Smooth muscle cell (in vitro differentiated cells): ENCODE data around the gene DENND5A. TPM values are rescaled to one million over a fixed set of nuclear protein-coding genes. Genes with fewer than 3 reads are reported as not detected.

Experiments used
- DNase-seq: peaks from one replicate; lab custom pipeline; 2025; ENCODE audit not compliant: unreplicated experiment; lab: John Stamatoyannopoulos, UW
- H2AFZ ChIP-seq: fragments of 200-600 bp; sonication (generic); 2 replicates; pipeline ENCODE4 v1.6.0; 2016; ENCODE audit warnings: antibody characterized with exemption, low read depth, mild to moderate bottlenecking
- H3F3A ChIP-seq: fragments of 200-600 bp; sonication (generic); 2 replicates; pipeline ENCODE4 v1.6.0; 2017; ENCODE audit warnings: antibody characterized with exemption, low read depth
- H3K27ac ChIP-seq: fragments of 200-600 bp; sonication (generic); 2 replicates; pipeline ENCODE4 v1.5.1; 2016; ENCODE audit warnings: low read depth, mild to moderate bottlenecking
- H3K27me3 ChIP-seq: fragments of 200-600 bp; sonication (generic); 2 replicates; pipeline ENCODE4 v1.6.1; 2016; ENCODE audit warnings: low read depth, mild to moderate bottlenecking
- H3K36me3 ChIP-seq: fragments of 200-600 bp; sonication (generic); 2 replicates; pipeline ENCODE4 v1.5.1; 2016; ENCODE audit warnings: low read depth
- H3K4me1 ChIP-seq: fragments of 200-600 bp; sonication (generic); 2 replicates; pipeline ENCODE4 v1.5.1; 2016; ENCODE audit warnings: low read depth
- H3K4me2 ChIP-seq: fragments of 200-600 bp; sonication (generic); 2 replicates; pipeline ENCODE4 v1.6.0; 2016; ENCODE audit warnings: mild to moderate bottlenecking
- H3K4me3 ChIP-seq: fragments of 200-600 bp; sonication (generic); 2 replicates; pipeline ENCODE4 v1.5.1; 2016; ENCODE audit warnings: mild to moderate bottlenecking
- H3K79me2 ChIP-seq: fragments of 200-600 bp; sonication (generic); 2 replicates; pipeline ENCODE4 v1.6.0; 2016; ENCODE audit warnings: low read depth, mild to moderate bottlenecking
- H3K9ac ChIP-seq: fragments of 200-600 bp; sonication (generic); 2 replicates; pipeline ENCODE4 v1.6.0; 2016; ENCODE audit warnings: low read depth
- H3K9me3 ChIP-seq: fragments of 200-600 bp; sonication (generic); replicated peaks from 2 replicates; pipeline ENCODE4 v1.5.1; 2016; ENCODE audit warnings: low read depth
- H4K20me1 ChIP-seq: fragments of 200-600 bp; sonication (generic); 2 replicates; pipeline ENCODE4 v1.6.0; 2016; ENCODE audit warnings: low read depth
- CTCF ChIP-seq: fragments of 200-600 bp; sonication (generic); IDR thresholded peaks from 2 replicates; pipeline ENCODE4 v1.5.1; 2017; ENCODE audit warnings: borderline replicate concordance, mild to moderate bottlenecking, antibody characterized with exemption; ENCODE audit not compliant: insufficient read depth, poor library complexity, severe bottlenecking
- WGBS: methylation state at CpG from one replicate; pipeline ENCODE4 v1.1.7; 2016; ENCODE audit warnings: low lambda C conversion rate; 5-methylcytosine and 5-hydroxymethylcytosine counted together
- polyA plus RNA-seq: library from polyadenylated mRNA; unstranded; fragments of >200 nt; fragmentation: Nextera tagmentation; extraction: Ambion mirVana; gene quantifications from 2 replicates; pipeline ENCODE4 v1.2.1, GENCODE V29; 2016
- total RNA-seq: library from RNA; depleted of rRNA; stranded (reverse); fragments of >200 nt; gene quantifications from 2 replicates; pipeline ENCODE4 v1.2.3, GENCODE V29; 2014

Gene DENND5A
- total and polyA plus RNA-seq, 2 experiments from 2014 or later = 42.0 to 66.1 TPM

- H3K9me3 ChIP-seq = no peaks in the 10 kb centered on the region
- H3K9ac ChIP-seq = no peak overlapping the region
- H3K4me1 ChIP-seq = no peaks in the 10 kb centered on the region
- no peak overlapping the region for H3K4me3 ChIP-seq
- peaks cover 3% of the 10 kb centered on the region for H4K20me1 ChIP-seq
- peaks cover 13% of the 10 kb centered on the region for H3F3A ChIP-seq
- no peak for DNase-seq
- no peaks in the 10 kb centered on the region for H3K36me3 ChIP-seq
- WGBS = 97% methylated on average over 2 of the region's 2 CpGs
- H3K27me3 ChIP-seq = no peaks in the 10 kb centered on the region
- no peak overlapping the region for H3K27ac ChIP-seq
- H3K4me2 ChIP-seq = no peak overlapping the region
- H2AFZ ChIP-seq = no peak overlapping the region
- no peaks in the 10 kb centered on the region for H3K79me2 ChIP-seq
- TF ChIP-seq CTCF = no peak
Observed at GRCh38 chr11:9136741-9137140, 128.4 kb downstream of the DENND5A start.

GRCh38 chr11:9133956-9134355 lies 131.2 kb downstream of the DENND5A start:
- no peaks in the 10 kb centered on the region for H3K9me3 ChIP-seq
- H3K36me3 ChIP-seq = no peaks in the 10 kb centered on the region
- H3K27me3 ChIP-seq = no peaks in the 10 kb centered on the region
- no peak overlapping the region for H3K9ac ChIP-seq
- H3K79me2 ChIP-seq = no peaks in the 10 kb centered on the region
- DNase-seq = no peak
- WGBS = 100% methylated on average over 2 of the region's 2 CpGs
- H3K4me2 ChIP-seq = no peak overlapping the region
- peaks cover 5% of the 10 kb centered on the region for H3F3A ChIP-seq
- no peak overlapping the region for H2AFZ ChIP-seq
- no peak overlapping the region for H3K27ac ChIP-seq
- H3K4me3 ChIP-seq = no peak overlapping the region
- TF ChIP-seq CTCF = no peak
- no peaks in the 10 kb centered on the region for H3K4me1 ChIP-seq
- peaks cover 3% of the 10 kb centered on the region for H4K20me1 ChIP-seq

GRCh38 chr11:9132203-9132878 lies 132.8 kb downstream of the DENND5A start:
- no peak overlapping the region for H3K4me2 ChIP-seq
- no peak overlapping the region for H2AFZ ChIP-seq
- DNase-seq = no peak
- TF ChIP-seq CTCF = no peak
- H4K20me1 ChIP-seq = peaks cover under 1% of the 10 kb centered on the region
- no peak overlapping the region for H3K9ac ChIP-seq
- no peaks in the 10 kb centered on the region for H3K36me3 ChIP-seq
- H3K27me3 ChIP-seq = no peaks in the 10 kb centered on the region
- 96% methylated on average over 5 of the region's 5 CpGs for WGBS
- H3K9me3 ChIP-seq = no peaks in the 10 kb centered on the region
- no peak overlapping the region for H3K4me3 ChIP-seq
- H3K4me1 ChIP-seq = no peaks in the 10 kb centered on the region
- no peaks in the 10 kb centered on the region for H3F3A ChIP-seq
- no peak overlapping the region for H3K27ac ChIP-seq
- no peaks in the 10 kb centered on the region for H3K79me2 ChIP-seq

- no peak for DNase-seq
- H3K9ac ChIP-seq = no peak overlapping the region
- no peaks in the 10 kb centered on the region for H3K9me3 ChIP-seq
- H3K4me1 ChIP-seq = no peaks in the 10 kb centered on the region
- H3K27me3 ChIP-seq = no peaks in the 10 kb centered on the region
- H3K27ac ChIP-seq = no peak overlapping the region
- no peaks in the 10 kb centered on the region for H3K79me2 ChIP-seq
- no peaks in the 10 kb centered on the region for H4K20me1 ChIP-seq
- 96% methylated on average over 1 of the region's 1 CpG for WGBS
- H2AFZ ChIP-seq = no peak overlapping the region
- no peak overlapping the region for H3K4me2 ChIP-seq
- no peaks in the 10 kb centered on the region for H3K36me3 ChIP-seq
- no peak overlapping the region for H3K4me3 ChIP-seq
- H3F3A ChIP-seq = no peaks in the 10 kb centered on the region
- TF ChIP-seq CTCF = no peak
Observed at GRCh38 chr11:9130297-9130696, 134.9 kb downstream of the DENND5A start.
